ENCODE results near the gene KHDC3L. TPM values are rescaled to one million over a fixed set of nuclear protein-coding genes. Genes with fewer than 3 reads are reported as not detected.
A peak's percentile ranks its signal among the peaks of the same experiment; 100 is the strongest.
"Not testable (repeated sequence)": the region's sequence is repeated elsewhere in the genome, so short reads cannot be mapped to it uniquely, and the experiment has no call there.

Gene KHDC3L
- total RNA-seq, 1 donor from 2014 or later = not detected

DNA sequence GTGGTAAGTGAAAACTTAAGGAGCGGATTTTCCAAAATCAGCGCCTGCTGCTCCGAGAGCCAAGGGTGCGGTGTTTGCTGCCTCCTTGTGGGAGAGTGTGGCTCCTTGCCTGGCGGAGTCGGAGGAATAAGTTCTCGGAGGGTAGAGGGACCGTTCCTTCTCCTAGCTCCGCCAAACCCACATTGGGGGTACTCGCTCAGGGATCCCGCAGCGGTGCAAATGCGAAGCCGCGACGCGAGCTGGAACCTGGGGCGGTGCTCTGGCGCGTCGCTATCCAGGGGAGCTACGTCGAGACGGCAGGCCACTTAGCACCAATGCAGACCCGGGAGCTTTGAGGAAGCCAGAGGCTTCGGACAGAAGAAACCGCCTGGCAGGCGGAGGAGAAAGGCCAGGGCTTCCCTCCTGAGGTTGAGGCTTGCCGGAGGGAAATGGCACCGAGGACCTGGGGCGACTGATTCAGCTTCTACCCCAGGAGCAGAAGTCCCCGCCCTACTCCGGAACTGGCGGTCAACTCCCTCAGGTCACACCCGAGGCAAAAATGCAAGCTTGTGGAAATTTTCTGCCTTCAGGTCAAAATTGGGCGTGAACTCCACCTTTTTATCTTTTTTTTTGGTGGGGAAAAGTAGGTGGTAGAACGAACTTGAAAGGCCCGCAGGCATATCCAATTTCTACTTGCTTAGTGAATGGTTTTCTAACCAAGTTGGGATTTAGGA, 26.5 kb downstream of the KHDC3L start:
- H3K4me1 Mint-ChIP-seq (ENCODE audit: unreplicated experiment) = peaks cover 11% of the 10 kb centered on the region
- H3K9me3 Mint-ChIP-seq (ENCODE audit: unreplicated experiment) = no peaks in the 10 kb centered on the region
- TF ChIP-seq, protein P1, sequence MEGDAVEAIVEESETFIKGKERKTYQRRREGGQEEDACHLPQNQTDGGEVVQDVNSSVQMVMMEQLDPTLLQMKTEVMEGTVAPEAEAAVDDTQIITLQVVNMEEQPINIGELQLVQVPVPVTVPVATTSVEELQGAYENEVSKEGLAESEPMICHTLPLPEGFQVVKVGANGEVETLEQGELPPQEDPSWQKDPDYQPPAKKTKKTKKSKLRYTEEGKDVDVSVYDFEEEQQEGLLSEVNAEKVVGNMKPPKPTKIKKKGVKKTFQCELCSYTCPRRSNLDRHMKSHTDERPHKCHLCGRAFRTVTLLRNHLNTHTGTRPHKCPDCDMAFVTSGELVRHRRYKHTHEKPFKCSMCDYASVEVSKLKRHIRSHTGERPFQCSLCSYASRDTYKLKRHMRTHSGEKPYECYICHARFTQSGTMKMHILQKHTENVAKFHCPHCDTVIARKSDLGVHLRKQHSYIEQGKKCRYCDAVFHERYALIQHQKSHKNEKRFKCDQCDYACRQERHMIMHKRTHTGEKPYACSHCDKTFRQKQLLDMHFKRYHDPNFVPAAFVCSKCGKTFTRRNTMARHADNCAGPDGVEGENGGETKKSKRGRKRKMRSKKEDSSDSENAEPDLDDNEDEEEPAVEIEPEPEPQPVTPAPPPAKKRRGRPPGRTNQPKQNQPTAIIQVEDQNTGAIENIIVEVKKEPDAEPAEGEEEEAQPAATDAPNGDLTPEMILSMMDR (IDR thresholded peaks at IDR 0.05) = peak; percentile 82
- H3K4me3 Mint-ChIP-seq (ENCODE audit: unreplicated experiment) = peak overlapping the region; percentile 78
- H3K36me3 Mint-ChIP-seq (ENCODE audit: unreplicated experiment) = no peaks in the 10 kb centered on the region
- peak overlapping the region; percentile 31 for H3K27ac Mint-ChIP-seq (ENCODE audit: unreplicated experiment)
- no peaks in the 10 kb centered on the region for H3K27me3 Mint-ChIP-seq (ENCODE audit: unreplicated experiment)
- peak; percentile 87 for DNase-seq (ENCODE audit: extremely low spot score, unreplicated experiment)

- Mint-ChIP-seq H3K36me3 (ENCODE audit: unreplicated experiment) (no peaks in the 10 kb centered on the region), H3K27me3 (ENCODE audit: unreplicated experiment) (no peaks in the 10 kb centered on the region), H3K4me3 (ENCODE audit: unreplicated experiment) (no peak overlapping the region), H3K4me1 (ENCODE audit: unreplicated experiment) (peaks cover 11% of the 10 kb centered on the region), H3K9me3 (ENCODE audit: unreplicated experiment) (no peaks in the 10 kb centered on the region), H3K27ac (ENCODE audit: unreplicated experiment) (no peak overlapping the region)
- peak; percentile 62 for DNase-seq (ENCODE audit: extremely low spot score, unreplicated experiment)
- TF ChIP-seq, protein P1 (IDR thresholded peaks at IDR 0.05) = no peak
These were observed 27.4 kb downstream of the KHDC3L start for GRCh38 chr6:73389854-73390253.

DNA sequence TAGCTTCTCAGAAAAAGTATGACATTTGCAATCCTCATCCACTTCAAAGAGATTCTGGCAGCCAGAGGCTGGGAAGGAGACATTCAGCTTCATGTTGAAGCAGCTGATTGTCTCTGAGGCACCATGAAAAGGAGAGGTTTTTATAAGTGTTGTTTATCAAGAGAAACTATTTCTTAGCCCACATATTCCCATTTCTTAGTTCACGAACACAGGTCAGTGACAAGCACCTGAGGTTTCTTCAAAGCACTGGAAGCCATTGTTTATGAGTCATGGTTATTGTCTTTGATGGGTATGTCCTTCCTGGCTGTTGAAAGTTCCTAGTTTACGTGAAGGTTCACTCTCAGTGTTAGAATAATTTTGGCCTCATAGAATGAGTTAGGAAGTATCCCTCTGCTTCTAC, 29.2 kb downstream of the KHDC3L start:
- Mint-ChIP-seq H3K9me3 (ENCODE audit: unreplicated experiment) (no peaks in the 10 kb centered on the region), H3K4me1 (ENCODE audit: unreplicated experiment) (peaks cover 11% of the 10 kb centered on the region), H3K4me3 (ENCODE audit: unreplicated experiment) (no peak overlapping the region), H3K27me3 (ENCODE audit: unreplicated experiment) (no peaks in the 10 kb centered on the region), H3K27ac (ENCODE audit: unreplicated experiment) (no peak overlapping the region), H3K36me3 (ENCODE audit: unreplicated experiment) (no peaks in the 10 kb centered on the region)
- TF ChIP-seq, protein P1 (IDR thresholded peaks at IDR 0.05) = no peak
- DNase-seq (ENCODE audit: extremely low spot score, unreplicated experiment) = no peak

DNA sequence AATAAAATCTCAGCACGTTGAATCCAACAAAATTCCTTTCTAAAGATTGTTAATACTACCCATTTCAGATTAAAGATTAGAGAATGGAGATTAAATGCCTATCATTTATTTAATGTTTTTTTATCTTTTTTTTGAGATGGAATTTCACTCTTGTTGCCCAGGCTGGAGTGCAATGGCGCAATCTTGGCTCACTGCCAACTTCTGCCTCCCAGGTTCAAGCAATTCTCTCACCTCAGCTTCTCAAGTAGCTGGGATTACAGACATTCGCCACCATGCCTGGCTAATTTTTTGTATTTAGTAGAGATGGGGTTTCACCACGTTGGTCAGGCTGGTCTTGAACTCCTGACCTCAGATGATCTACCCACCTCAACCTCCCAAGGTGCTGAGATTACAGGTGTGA, 29.7 kb downstream of the KHDC3L start:
- H3K4me3 Mint-ChIP-seq (ENCODE audit: unreplicated experiment); H3K36me3 Mint-ChIP-seq (ENCODE audit: unreplicated experiment); H3K27me3 Mint-ChIP-seq (ENCODE audit: unreplicated experiment); H3K27ac Mint-ChIP-seq (ENCODE audit: unreplicated experiment); H3K9me3 Mint-ChIP-seq (ENCODE audit: unreplicated experiment): not testable (repeated sequence)
- H3K4me1 Mint-ChIP-seq (ENCODE audit: unreplicated experiment) = peaks cover 11% of the 10 kb centered on the region
- peak; percentile 60 for DNase-seq (ENCODE audit: extremely low spot score, unreplicated experiment)

- H3K27me3 Mint-ChIP-seq (ENCODE audit: unreplicated experiment) = no peaks in the 10 kb centered on the region
- H3K4me1 Mint-ChIP-seq (ENCODE audit: unreplicated experiment) = peaks cover 10% of the 10 kb centered on the region
- no peak for DNase-seq (ENCODE audit: extremely low spot score, unreplicated experiment)
- no peak overlapping the region for H3K27ac Mint-ChIP-seq (ENCODE audit: unreplicated experiment)
- H3K9me3 Mint-ChIP-seq (ENCODE audit: unreplicated experiment) = no peaks in the 10 kb centered on the region
- H3K4me3 Mint-ChIP-seq (ENCODE audit: unreplicated experiment) = no peak overlapping the region
- TF ChIP-seq, protein P1 (IDR thresholded peaks at IDR 0.05) = no peak
- no peaks in the 10 kb centered on the region for H3K36me3 Mint-ChIP-seq (ENCODE audit: unreplicated experiment)
These were observed 30.8 kb downstream of the KHDC3L start for GRCh38 chr6:73393278-73393677.

Measured in osteocyte (in vitro differentiated cells).